HG03575 (cell line): ENCODE measurements around the gene C1orf21.
"Not testable (repeated sequence)": the region's sequence is repeated elsewhere in the genome, so short reads cannot be mapped to it uniquely, and the experiment has no call there.

Experiments used
- ATAC-seq: cut with Tn5 transposase; IDR thresholded peaks from one replicate; pipeline ENCODE4 v1.9.1; 2021; ENCODE audit not compliant: unreplicated experiment, insufficient number of reproducible peaks, low FRiP score; ENCODE audit errors: extremely low read depth

Gene C1orf21

GRCh38 chr1:184386312-184387068 lies at the start of gene C1orf21:
Gene C1orf21 (plus strand): TSS chr1:184387029. CDS start chr1:184477510, 90,481 bp downstream.
- ATAC-seq = no peak

- ATAC-seq = not testable (repeated sequence)
Observed at GRCh38 chr1:184337865-184338264, 49.0 kb upstream of the C1orf21 start.

GRCh38 chr1:184340984-184341383 lies 45.8 kb upstream of the C1orf21 start:
- no peak for ATAC-seq

GRCh38 chr1:184350573-184350972 lies 36.3 kb upstream of the C1orf21 start:
- no peak for ATAC-seq

GRCh38 chr1:184351416-184351975 lies 35.3 kb upstream of the C1orf21 start:
- ATAC-seq = no peak

- no peak for ATAC-seq
Observed at GRCh38 chr1:184352776-184353175, 34.1 kb upstream of the C1orf21 start.

GRCh38 chr1:184354719-184355118 lies 32.1 kb upstream of the C1orf21 start:
- ATAC-seq = no peak

GRCh38 chr1:184356891-184357290 lies 29.9 kb upstream of the C1orf21 start:
- ATAC-seq = no peak

GRCh38 chr1:184358256-184358655 lies 28.6 kb upstream of the C1orf21 start:
- no peak for ATAC-seq

- no peak for ATAC-seq
Observed at GRCh38 chr1:184359909-184360308, 26.9 kb upstream of the C1orf21 start.

- no peak for ATAC-seq
Observed at GRCh38 chr1:184362876-184363275, 24.0 kb upstream of the C1orf21 start.

GRCh38 chr1:184365699-184366098 lies 21.1 kb upstream of the C1orf21 start:
- no peak for ATAC-seq

GRCh38 chr1:184366997-184367396 lies 19.8 kb upstream of the C1orf21 start:
- ATAC-seq = no peak

GRCh38 chr1:184367427-184368038 lies 19.3 kb upstream of the C1orf21 start:
- ATAC-seq = no peak

GRCh38 chr1:184368354-184368753 lies 18.5 kb upstream of the C1orf21 start:
- no peak for ATAC-seq

GRCh38 chr1:184370850-184371249 lies 16.0 kb upstream of the C1orf21 start:
- ATAC-seq = no peak

GRCh38 chr1:184373155-184373554 lies 13.7 kb upstream of the C1orf21 start:
- ATAC-seq = no peak

- no peak for ATAC-seq
Observed at GRCh38 chr1:184376369-184376768, 10.5 kb upstream of the C1orf21 start.

GRCh38 chr1:184379111-184379752 lies 7.6 kb upstream of the C1orf21 start:
- ATAC-seq = no peak

GRCh38 chr1:184380468-184380867 lies 6.4 kb upstream of the C1orf21 start:
- no peak for ATAC-seq
